ENCODE results near the gene SEL1L2. TPM values are rescaled to one million over a fixed set of nuclear protein-coding genes. Genes with fewer than 3 reads are reported as not detected.
A peak's percentile ranks its signal among the peaks of the same experiment; 100 is the strongest.

SEL1L2 gene
- total RNA-seq, 1 donor = not detected

DNA sequence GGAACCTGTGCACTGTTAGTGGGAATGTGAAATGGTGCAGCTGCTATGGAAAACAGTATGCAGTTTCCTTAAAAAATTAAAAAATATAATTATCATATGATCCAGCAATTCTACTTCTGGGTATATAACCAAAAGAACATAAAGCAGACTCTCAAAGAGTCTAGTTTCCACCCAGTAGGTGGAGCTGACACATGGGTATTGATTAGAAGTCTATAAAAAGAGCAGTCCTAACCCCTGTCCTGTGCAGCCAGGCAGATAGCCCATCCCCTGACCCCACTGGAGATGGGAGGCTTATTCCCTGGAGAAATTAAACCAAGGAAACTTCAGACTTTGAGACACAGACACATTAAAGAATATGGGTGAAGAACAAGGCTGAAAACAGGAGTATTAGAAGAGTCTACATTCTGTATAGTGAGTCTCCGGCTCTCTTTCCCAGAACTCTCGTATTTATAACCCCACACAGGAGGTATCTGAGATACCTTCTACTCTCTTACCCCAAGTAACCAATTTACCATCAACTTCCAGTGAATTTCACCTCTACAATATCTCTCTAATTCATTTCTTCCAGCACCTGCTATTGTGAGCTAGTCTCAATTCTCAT lies 92.3 kb downstream of the SEL1L2 start:
- no peak overlapping the region for H3K4me3 ChIP-seq (ENCODE audit: low read depth, low read length)
- TF ChIP-seq, protein P1, sequence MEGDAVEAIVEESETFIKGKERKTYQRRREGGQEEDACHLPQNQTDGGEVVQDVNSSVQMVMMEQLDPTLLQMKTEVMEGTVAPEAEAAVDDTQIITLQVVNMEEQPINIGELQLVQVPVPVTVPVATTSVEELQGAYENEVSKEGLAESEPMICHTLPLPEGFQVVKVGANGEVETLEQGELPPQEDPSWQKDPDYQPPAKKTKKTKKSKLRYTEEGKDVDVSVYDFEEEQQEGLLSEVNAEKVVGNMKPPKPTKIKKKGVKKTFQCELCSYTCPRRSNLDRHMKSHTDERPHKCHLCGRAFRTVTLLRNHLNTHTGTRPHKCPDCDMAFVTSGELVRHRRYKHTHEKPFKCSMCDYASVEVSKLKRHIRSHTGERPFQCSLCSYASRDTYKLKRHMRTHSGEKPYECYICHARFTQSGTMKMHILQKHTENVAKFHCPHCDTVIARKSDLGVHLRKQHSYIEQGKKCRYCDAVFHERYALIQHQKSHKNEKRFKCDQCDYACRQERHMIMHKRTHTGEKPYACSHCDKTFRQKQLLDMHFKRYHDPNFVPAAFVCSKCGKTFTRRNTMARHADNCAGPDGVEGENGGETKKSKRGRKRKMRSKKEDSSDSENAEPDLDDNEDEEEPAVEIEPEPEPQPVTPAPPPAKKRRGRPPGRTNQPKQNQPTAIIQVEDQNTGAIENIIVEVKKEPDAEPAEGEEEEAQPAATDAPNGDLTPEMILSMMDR (IDR thresholded peaks at IDR 0.05; ENCODE audit: insufficient read depth, low read depth, low read length) = peak; percentile 4
- DNase-seq (ENCODE audit: low read depth) = no peak

DNA sequence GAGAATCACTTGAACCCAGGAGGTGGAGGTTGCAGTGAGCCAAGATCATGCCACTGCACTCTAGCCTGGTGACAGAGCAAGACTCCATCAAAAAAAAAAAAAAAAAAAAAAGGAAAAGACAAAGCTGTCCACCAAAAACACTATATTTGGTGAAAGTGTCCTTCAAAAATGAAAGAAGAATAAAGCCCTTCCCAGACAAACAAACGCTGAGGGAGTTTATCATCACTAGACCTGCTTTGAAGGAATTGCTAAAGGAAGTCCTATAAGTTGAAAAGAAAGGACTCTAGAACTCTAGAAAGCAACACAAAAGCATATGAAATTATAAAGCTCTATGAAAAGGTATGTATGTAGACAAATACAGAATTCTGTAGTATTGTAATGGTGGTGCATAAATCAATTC lies 98.8 kb downstream of the SEL1L2 start:
- no peak for DNase-seq (ENCODE audit: low read depth)
- H3K4me3 ChIP-seq (ENCODE audit: low read depth, low read length) = no peak overlapping the region
- TF ChIP-seq, protein P1 (IDR thresholded peaks at IDR 0.05; ENCODE audit: insufficient read depth, low read depth, low read length) = no peak

DNA sequence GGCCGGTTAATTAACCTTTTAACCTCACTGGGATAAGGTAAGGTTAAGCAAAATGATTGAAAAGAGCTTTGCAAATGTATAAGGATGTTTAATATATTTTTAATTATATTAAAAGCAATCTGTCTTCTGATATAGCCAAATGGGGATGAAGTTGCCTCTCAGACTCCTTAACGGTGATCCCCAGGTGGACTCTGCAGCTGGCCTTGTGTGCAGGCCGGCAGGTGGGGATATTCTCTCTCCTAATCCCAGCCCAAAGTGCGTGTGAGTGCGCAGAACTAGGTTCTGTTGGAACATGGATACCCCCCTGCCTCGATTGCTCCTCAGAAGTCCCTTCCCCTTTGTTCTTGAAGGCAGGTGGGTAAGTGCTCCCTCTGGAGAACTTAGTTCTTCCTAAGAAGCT lies 105.6 kb downstream of the SEL1L2 start:
- no peak overlapping the region for H3K4me3 ChIP-seq (ENCODE audit: low read depth, low read length)
- TF ChIP-seq, protein P1 (IDR thresholded peaks at IDR 0.05; ENCODE audit: insufficient read depth, low read depth, low read length) = no peak
- DNase-seq (ENCODE audit: low read depth) = no peak

DNA sequence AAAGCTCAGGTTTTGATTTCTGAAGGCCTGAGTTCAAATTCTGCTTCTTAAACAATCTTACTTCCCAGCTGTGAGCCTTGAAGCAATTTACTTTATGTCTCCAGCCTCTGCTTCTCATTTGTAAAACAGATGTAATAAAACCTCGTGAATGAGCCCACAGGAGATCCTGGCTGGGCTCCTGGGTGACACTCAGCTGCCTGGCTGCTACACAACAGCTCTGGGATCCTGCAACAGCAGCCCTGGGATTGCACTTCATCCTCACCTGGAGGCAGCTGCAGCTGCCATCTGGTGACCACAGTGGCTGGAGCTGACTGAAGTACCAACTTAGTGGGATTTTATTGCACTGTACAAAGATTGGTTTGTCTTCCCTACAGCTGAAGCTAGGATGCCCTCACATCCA lies 107.0 kb downstream of the SEL1L2 start:
- TF ChIP-seq, protein P1 (IDR thresholded peaks at IDR 0.05; ENCODE audit: insufficient read depth, low read depth, low read length) = no peak
- no peak overlapping the region for H3K4me3 ChIP-seq (ENCODE audit: low read depth, low read length)
- no peak for DNase-seq (ENCODE audit: low read depth)

DNA sequence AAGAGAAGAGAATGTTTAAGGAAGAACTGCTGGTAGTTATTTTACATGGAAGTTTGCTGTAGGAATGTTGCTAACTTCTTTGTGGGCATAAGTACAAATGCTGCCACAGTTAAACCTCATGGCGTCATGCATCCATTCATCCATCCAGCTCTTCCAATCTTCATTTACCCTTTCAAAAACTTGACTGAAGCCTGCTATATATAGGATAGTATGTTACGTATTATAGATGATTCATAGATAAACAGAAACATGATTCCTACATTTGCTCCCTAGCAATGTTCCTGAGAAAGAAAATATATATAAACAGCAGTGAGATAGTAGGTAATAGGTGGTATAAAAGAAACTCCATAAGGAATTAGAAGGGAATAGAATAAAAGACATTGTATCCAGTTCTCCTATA lies 111.8 kb downstream of the SEL1L2 start:
- H3K4me3 ChIP-seq (ENCODE audit: low read depth, low read length) = no peak overlapping the region
- no peak for DNase-seq (ENCODE audit: low read depth)
- TF ChIP-seq, protein P1 (IDR thresholded peaks at IDR 0.05; ENCODE audit: insufficient read depth, low read depth, low read length) = no peak

DNA sequence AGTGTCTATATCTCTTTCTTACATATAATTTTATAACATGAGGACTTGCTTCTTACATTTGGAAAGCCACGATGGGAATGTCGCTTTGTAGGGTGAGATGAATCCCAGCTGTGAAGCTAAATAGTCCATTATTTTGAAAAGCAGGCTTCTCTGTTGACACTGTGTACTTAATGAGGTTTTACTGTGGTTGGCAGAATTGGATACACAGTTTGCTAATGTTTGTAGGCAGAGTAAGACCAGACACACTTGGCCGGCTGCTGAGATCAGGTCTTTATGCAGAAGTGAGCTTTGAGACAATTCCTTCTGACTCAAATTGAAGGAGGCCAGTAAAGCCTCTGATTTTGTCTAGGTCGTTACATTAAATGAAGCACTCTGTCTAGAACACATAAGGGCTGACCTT lies 112.6 kb downstream of the SEL1L2 start:
- TF ChIP-seq, protein P1 (IDR thresholded peaks at IDR 0.05; ENCODE audit: insufficient read depth, low read depth, low read length) = no peak
- DNase-seq (ENCODE audit: low read depth) = no peak
- no peak overlapping the region for H3K4me3 ChIP-seq (ENCODE audit: low read depth, low read length)

DNA sequence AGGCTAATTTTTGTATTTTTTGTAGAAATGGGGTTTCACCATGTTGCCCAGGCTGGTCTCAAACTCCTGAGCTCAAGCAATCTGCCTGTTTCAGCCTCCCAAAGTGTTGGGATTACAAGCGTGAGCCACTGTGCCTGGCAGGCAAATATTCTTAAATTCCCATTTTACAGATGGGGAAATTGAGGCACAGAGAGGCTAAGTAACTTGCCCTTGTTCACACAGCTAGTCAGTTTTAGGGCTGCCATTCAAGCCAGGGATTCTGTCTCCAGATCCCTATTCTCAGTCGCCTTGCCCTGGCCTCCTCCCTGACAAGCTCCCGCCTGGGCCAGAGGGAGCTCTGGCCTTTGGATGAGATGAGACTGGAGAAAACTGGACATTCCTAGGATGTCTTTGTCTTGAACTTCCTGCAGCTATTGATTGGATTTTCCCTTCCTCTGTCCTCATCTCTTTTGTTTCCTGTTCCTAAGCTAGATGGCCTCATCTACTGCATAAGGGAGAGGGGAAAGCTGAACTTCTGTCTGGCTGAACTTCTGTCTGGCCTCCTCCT lies 115.1 kb downstream of the SEL1L2 start:
- no peak for DNase-seq (ENCODE audit: low read depth)
- H3K4me3 ChIP-seq (ENCODE audit: low read depth, low read length) = no peak overlapping the region
- TF ChIP-seq, protein P1 (IDR thresholded peaks at IDR 0.05; ENCODE audit: insufficient read depth, low read depth, low read length) = no peak
